Osteocyte (in vitro differentiated cells): Measurements from ENCODE around the gene GLIS1. TPM values are rescaled to one million over a fixed set of nuclear protein-coding genes. Genes with fewer than 3 reads are reported as not detected.

ENCODE experiments used
- DNase-seq: peaks from one replicate; pipeline ENCODE4 v3.0.0; 2021; ENCODE audit warnings: mixed read lengths; ENCODE audit not compliant: unreplicated experiment; ENCODE audit errors: extremely low spot score
- H3K27ac Mint-ChIP-seq: one replicate; pipeline ENCODE4 v1.8.0; 2021; ENCODE audit warnings: mild to moderate bottlenecking, mixed read lengths; ENCODE audit not compliant: unreplicated experiment
- H3K27me3 Mint-ChIP-seq: one replicate; pipeline ENCODE4 v1.8.0; 2021; ENCODE audit warnings: mixed read lengths; ENCODE audit not compliant: unreplicated experiment
- H3K36me3 Mint-ChIP-seq: one replicate; pipeline ENCODE4 v1.8.0; 2021; ENCODE audit warnings: mixed read lengths; ENCODE audit not compliant: unreplicated experiment
- H3K4me1 Mint-ChIP-seq: one replicate; pipeline ENCODE4 v1.8.0; 2021; ENCODE audit warnings: mixed read lengths; ENCODE audit not compliant: unreplicated experiment
- H3K4me3 Mint-ChIP-seq: one replicate; pipeline ENCODE4 v1.8.0; 2021; ENCODE audit warnings: mild to moderate bottlenecking, moderate library complexity, mixed read lengths; ENCODE audit not compliant: unreplicated experiment
- H3K9me3 Mint-ChIP-seq: one replicate; pipeline ENCODE4 v1.8.0; 2021; ENCODE audit warnings: mixed read lengths; ENCODE audit not compliant: unreplicated experiment
- CTCF ChIP-seq: fragments of 200-600 bp; sonication (generic); IDR thresholded peaks from 2 replicates; pipeline ENCODE4 v1.5.0; 2021; ENCODE audit warnings: antibody characterized with exemption, mild to moderate bottlenecking, moderate library complexity
- total RNA-seq: library from RNA; stranded (reverse); gene quantifications from 2 replicates; pipeline ENCODE4 v1.2.1, GENCODE V29; 2021

Gene GLIS1
- total RNA-seq, 1 donor from 2014 or later: 38.3 TPM

GRCh38 chr1:53514436-53514835 is 224.5 kb downstream of the GLIS1 start:
- DNase-seq: no peak
- H3K36me3 Mint-ChIP-seq: peaks cover 41% of the 10 kb centered on the region
- H3K9me3 Mint-ChIP-seq: no peaks in the 10 kb centered on the region
- no peak overlapping the region for H3K27ac Mint-ChIP-seq
- no peaks in the 10 kb centered on the region for H3K27me3 Mint-ChIP-seq
- H3K4me1 Mint-ChIP-seq: peaks cover 37% of the 10 kb centered on the region
- H3K4me3 Mint-ChIP-seq: no peak overlapping the region
- TF ChIP-seq CTCF: no peak

- TF ChIP-seq CTCF: no peak
- no peaks in the 10 kb centered on the region for H3K9me3 Mint-ChIP-seq
- H3K4me1 Mint-ChIP-seq: peaks cover 34% of the 10 kb centered on the region
- H3K36me3 Mint-ChIP-seq: peaks cover 37% of the 10 kb centered on the region
- H3K27ac Mint-ChIP-seq: no peak overlapping the region
- H3K27me3 Mint-ChIP-seq: no peaks in the 10 kb centered on the region
- no peak overlapping the region for H3K4me3 Mint-ChIP-seq
- no peak for DNase-seq
Measured at GRCh38 chr1:53513846-53514245, 225.1 kb downstream of the GLIS1 start.

- H3K36me3 Mint-ChIP-seq: peaks cover 33% of the 10 kb centered on the region
- TF ChIP-seq CTCF: no peak
- peaks cover 34% of the 10 kb centered on the region for H3K4me1 Mint-ChIP-seq
- no peak overlapping the region for H3K4me3 Mint-ChIP-seq
- DNase-seq: no peak
- H3K27me3 Mint-ChIP-seq: no peaks in the 10 kb centered on the region
- H3K9me3 Mint-ChIP-seq: no peaks in the 10 kb centered on the region
- H3K27ac Mint-ChIP-seq: peak overlapping the region; percentile 72
Measured at GRCh38 chr1:53512807-53513755, 225.9 kb downstream of the GLIS1 start.

GRCh38 chr1:53511933-53512806 is 226.8 kb downstream of the GLIS1 start:
- Mint-ChIP-seq H3K36me3 (peaks cover 30% of the 10 kb centered on the region), H3K27ac (peak overlapping the region; percentile 72), H3K4me3 (peak overlapping the region; percentile 10), H3K4me1 (peaks cover 34% of the 10 kb centered on the region), H3K27me3 (no peaks in the 10 kb centered on the region), H3K9me3 (no peaks in the 10 kb centered on the region)
- no peak for TF ChIP-seq CTCF
- DNase-seq: peak; percentile 89
